Activated CD8-positive, alpha-beta memory T cell treated with anti-CD3 and anti-CD28 coated beads for 36 hours (primary cell): ENCODE measurements around the gene NUBP2. TPM values are rescaled to one million over a fixed set of nuclear protein-coding genes. Genes with fewer than 3 reads are reported as not detected.

Experiments
- CTCF ChIA-PET: fragments of 350-600 bp; sonication (Branson Sonifier 250); formaldehyde crosslinking; loops from one replicate; lab custom pipeline; 2021; ENCODE audit warnings: antibody characterized with exemption; lab: Charles Lee
- POLR2A ChIA-PET: fragments of 350-600 bp; sonication (Branson Sonifier 250); formaldehyde crosslinking; loops from one replicate; lab custom pipeline; 2021; ENCODE audit warnings: antibody characterized with exemption; lab: Charles Lee
- total RNA-seq, 2 experiments: library from RNA; stranded (reverse); gene quantifications; one replicate each; pipeline ENCODE4 v1.2.3, GENCODE V29; 2021

Gene NUBP2
- total RNA-seq, result 10 to 100 TPM; 72.7 to 80.2 TPM

- ChIA-PET CTCF (interaction anchor here (0.6 to 1.8 kb wide), 7 partner anchors 9 to 358 kb away, joined by 3 to 19 read pairs (median 4); partner anchors contain the start of genes EME2, IGFALS, JPT2 and MAPK8IP3), POLR2A (interaction anchor here (0.6 to 2.6 kb wide), 12 partner anchors 9 to 362 kb away, joined by 3 to 42 read pairs (median 6); partner anchors contain the start of genes EME2, FAHD1, HAGH and MAPK8IP3)
These were observed at the start of gene NUBP2, which contains the start of gene SPSB3 for GRCh38 chr16:1782408-1783264. Gene NUBP2, plus strand, starts transcription at chr16:1782960. Its CDS starts 61 bp downstream, at chr16:1783021. Gene SPSB3, minus strand, starts transcription at chr16:1782571. Its CDS starts 1,088 bp downstream, at chr16:1781483.

GRCh38 chr16:1734123-1734522 is 48.6 kb upstream of the NUBP2 start:
- POLR2A ChIA-PET, result no interaction called here
- CTCF ChIA-PET, result no interaction called here

GRCh38 chr16:1734816-1735215 is 47.9 kb upstream of the NUBP2 start:
- CTCF ChIA-PET, result no interaction called here
- POLR2A ChIA-PET, result no interaction called here

- ChIA-PET CTCF (no interaction called here), POLR2A (no interaction called here)
These were observed 42.5 kb upstream of the NUBP2 start for GRCh38 chr16:1740234-1740633.

GRCh38 chr16:1740781-1741490 is 41.8 kb upstream of the NUBP2 start:
- ChIA-PET POLR2A (no interaction called here), CTCF (no interaction called here)

- ChIA-PET CTCF (no interaction called here), POLR2A (no interaction called here)
These were observed 41.1 kb upstream of the NUBP2 start for GRCh38 chr16:1741553-1742165.

- CTCF ChIA-PET, result no interaction called here
- POLR2A ChIA-PET, result interaction anchor here (0.6 kb wide), 1 partner anchor 66 kb away, joined by 3 read pairs; the partner anchor contains the start of gene JPT2
These were observed 39.1 kb upstream of the NUBP2 start for GRCh38 chr16:1743376-1744337.

GRCh38 chr16:1744338-1744840 is 38.4 kb upstream of the NUBP2 start:
- CTCF ChIA-PET, result no interaction called here
- POLR2A ChIA-PET, result no interaction called here

GRCh38 chr16:1745181-1745899 is 37.4 kb upstream of the NUBP2 start:
- CTCF ChIA-PET, result no interaction called here
- POLR2A ChIA-PET, result no interaction called here

- CTCF ChIA-PET, result no interaction called here
- POLR2A ChIA-PET, result no interaction called here
These were observed 36.7 kb upstream of the NUBP2 start for GRCh38 chr16:1745900-1746692.

- ChIA-PET CTCF (no interaction called here), POLR2A (no interaction called here)
These were observed 36.0 kb upstream of the NUBP2 start for GRCh38 chr16:1746693-1747195.

- POLR2A ChIA-PET, result no interaction called here
- CTCF ChIA-PET, result no interaction called here
These were observed 34.8 kb upstream of the NUBP2 start for GRCh38 chr16:1747934-1748333.

- CTCF ChIA-PET, result no interaction called here
- POLR2A ChIA-PET, result no interaction called here
These were observed 33.3 kb upstream of the NUBP2 start for GRCh38 chr16:1749152-1750117.

GRCh38 chr16:1751946-1752345 is 30.8 kb upstream of the NUBP2 start:
- CTCF ChIA-PET, result no interaction called here
- POLR2A ChIA-PET, result no interaction called here

- ChIA-PET POLR2A (interaction anchor here (0.7 kb wide), 1 partner anchor 400 kb away, joined by 4 read pairs; no protein-coding TSS in a partner anchor), CTCF (no interaction called here)
These were observed 29.9 kb upstream of the NUBP2 start for GRCh38 chr16:1752853-1753252.

- POLR2A ChIA-PET, result no interaction called here
- CTCF ChIA-PET, result interaction anchor here (0.6 kb wide), 1 partner anchor 761 kb away, joined by 4 read pairs; no protein-coding TSS in a partner anchor
These were observed 28.6 kb upstream of the NUBP2 start for GRCh38 chr16:1754204-1754603.
